ENCODE measurements around the gene EDDM3A.

EDDM3A gene

GRCh38 chr14:20790464-20791116 is 44.9 kb downstream of the EDDM3A start:
- Histone ChIP-seq H3K27ac (ENCODE audit: insufficient read depth in 1 of 2, low read depth in 1 of 2, low read length in 2 of 2, poor library complexity in 1 of 2, severe bottlenecking in 2 of 2) (no peak overlapping the region), H3K4me1 (ENCODE audit: control extremely low read depth in 1 of 4, control insufficient read depth in 4 of 4, insufficient read depth in 4 of 4, low read length in 3 of 4) (peaks cover 12 to 41% (median 17%) of the 10 kb centered on the region in 4 experiments), H3K36me3 (ENCODE audit: control insufficient read depth in 4 of 4, insufficient read depth in 4 of 4, low read length in 3 of 4) (no peaks in the 10 kb centered on the region), H3K9me3 (ENCODE audit: control extremely low read depth in 1 of 5, control insufficient read depth in 4 of 5, insufficient read depth in 2 of 5, low read depth in 1 of 5, low read length in 4 of 5) (no peaks in the 10 kb centered on the region), H3K4me3 (ENCODE audit: control insufficient read depth in 1 of 7, extremely low read depth in 1 of 7, insufficient read depth in 4 of 7, low read depth in 2 of 7, low read length in 6 of 7) (no peak overlapping the region), H3K27me3 (replicated peaks in 2 of 5; ENCODE audit: control insufficient read depth in 4 of 5, insufficient read depth in 5 of 5, low read length in 4 of 5) (no peaks in the 10 kb centered on the region)
- POLR2A ChIA-PET, result no interaction called here
- DNase-seq, result no peak
- 97% methylated on average over 10 of the region's 13 CpGs for WGBS (ENCODE audit: insufficient coverage)
- CTCF ChIA-PET, result interaction anchor here (0.9 to 1.6 kb wide), 3 partner anchors 13 to 34 kb away, joined by 3 to 5 read pairs (median 4); no protein-coding TSS in a partner anchor

GRCh38 chr14:20791187-20791586 is 45.5 kb downstream of the EDDM3A start:
- peaks cover 12 to 39% (median 17%) of the 10 kb centered on the region in 4 experiments for H3K4me1 ChIP-seq (ENCODE audit: control extremely low read depth in 1 of 4, control insufficient read depth in 4 of 4, insufficient read depth in 4 of 4, low read length in 3 of 4)
- ChIA-PET CTCF (no interaction called here), POLR2A (no interaction called here)
- H3K9me3 ChIP-seq (ENCODE audit: control extremely low read depth in 1 of 5, control insufficient read depth in 4 of 5, insufficient read depth in 2 of 5, low read depth in 1 of 5, low read length in 4 of 5), result no peaks in the 10 kb centered on the region
- H3K27ac ChIP-seq (ENCODE audit: insufficient read depth in 1 of 2, low read depth in 1 of 2, low read length in 2 of 2, poor library complexity in 1 of 2, severe bottlenecking in 2 of 2), result no peak overlapping the region
- H3K4me3 ChIP-seq (ENCODE audit: control insufficient read depth in 1 of 7, extremely low read depth in 1 of 7, insufficient read depth in 4 of 7, low read depth in 2 of 7, low read length in 6 of 7), result no peak overlapping the region
- DNase-seq, result peak in 2 of 3 donors; percentile 43 to 59
- no peaks in the 10 kb centered on the region for H3K36me3 ChIP-seq (ENCODE audit: control insufficient read depth in 4 of 4, insufficient read depth in 4 of 4, low read length in 3 of 4)
- no peaks in the 10 kb centered on the region for H3K27me3 ChIP-seq (replicated peaks in 2 of 5; ENCODE audit: control insufficient read depth in 4 of 5, insufficient read depth in 5 of 5, low read length in 4 of 5)
- 4% methylated on average over 4 of the region's 7 CpGs for WGBS (ENCODE audit: insufficient coverage)

GRCh38 chr14:20791597-20791996 is 45.9 kb downstream of the EDDM3A start:
- Histone ChIP-seq H3K27me3 (replicated peaks in 2 of 5; ENCODE audit: control insufficient read depth in 4 of 5, insufficient read depth in 5 of 5, low read length in 4 of 5) (no peaks in the 10 kb centered on the region), H3K4me3 (ENCODE audit: control insufficient read depth in 1 of 7, extremely low read depth in 1 of 7, insufficient read depth in 4 of 7, low read depth in 2 of 7, low read length in 6 of 7) (no peak overlapping the region), H3K9me3 (ENCODE audit: control extremely low read depth in 1 of 5, control insufficient read depth in 4 of 5, insufficient read depth in 2 of 5, low read depth in 1 of 5, low read length in 4 of 5) (no peaks in the 10 kb centered on the region), H3K27ac (ENCODE audit: insufficient read depth in 1 of 2, low read depth in 1 of 2, low read length in 2 of 2, poor library complexity in 1 of 2, severe bottlenecking in 2 of 2) (no peak overlapping the region), H3K36me3 (ENCODE audit: control insufficient read depth in 4 of 4, insufficient read depth in 4 of 4, low read length in 3 of 4) (no peaks in the 10 kb centered on the region), H3K4me1 (ENCODE audit: control extremely low read depth in 1 of 4, control insufficient read depth in 4 of 4, insufficient read depth in 4 of 4, low read length in 3 of 4) (peaks cover 12 to 36% (median 16%) of the 10 kb centered on the region in 4 experiments)
- ChIA-PET CTCF (no interaction called here), POLR2A (no interaction called here)
- no CpG with 5 or more reads among the region's 2 CpGs for WGBS (ENCODE audit: insufficient coverage)
- DNase-seq, result no peak

GRCh38 chr14:20792556-20792955 is 46.9 kb downstream of the EDDM3A start:
- no peaks in the 10 kb centered on the region for H3K9me3 ChIP-seq (ENCODE audit: control extremely low read depth in 1 of 5, control insufficient read depth in 4 of 5, insufficient read depth in 2 of 5, low read depth in 1 of 5, low read length in 4 of 5)
- no peaks in the 10 kb centered on the region for H3K36me3 ChIP-seq (ENCODE audit: control insufficient read depth in 4 of 4, insufficient read depth in 4 of 4, low read length in 3 of 4)
- H3K4me3 ChIP-seq (ENCODE audit: control insufficient read depth in 1 of 7, extremely low read depth in 1 of 7, insufficient read depth in 4 of 7, low read depth in 2 of 7, low read length in 6 of 7), result no peak overlapping the region
- H3K27me3 ChIP-seq (replicated peaks in 2 of 5; ENCODE audit: control insufficient read depth in 4 of 5, insufficient read depth in 5 of 5, low read length in 4 of 5), result no peaks in the 10 kb centered on the region
- POLR2A ChIA-PET, result no interaction called here
- DNase-seq, result no peak
- 96% methylated on average over 4 of the region's 4 CpGs for WGBS (ENCODE audit: insufficient coverage)
- no peak overlapping the region for H3K27ac ChIP-seq (ENCODE audit: insufficient read depth in 1 of 2, low read depth in 1 of 2, low read length in 2 of 2, poor library complexity in 1 of 2, severe bottlenecking in 2 of 2)
- CTCF ChIA-PET, result interaction anchor here (0.9 to 1.1 kb wide), 2 partner anchors 35 to 179 kb away, joined by 3 to 4 read pairs; no protein-coding TSS in a partner anchor
- peaks cover 11 to 30% (median 16%) of the 10 kb centered on the region in 4 experiments for H3K4me1 ChIP-seq (ENCODE audit: control extremely low read depth in 1 of 4, control insufficient read depth in 4 of 4, insufficient read depth in 4 of 4, low read length in 3 of 4)

GRCh38 chr14:20794644-20795369 is 49.1 kb downstream of the EDDM3A start:
- 88% methylated on average over 4 of the region's 7 CpGs for WGBS (ENCODE audit: insufficient coverage)
- Histone ChIP-seq H3K27ac (ENCODE audit: insufficient read depth in 1 of 2, low read depth in 1 of 2, low read length in 2 of 2, poor library complexity in 1 of 2, severe bottlenecking in 2 of 2) (no peak overlapping the region), H3K36me3 (ENCODE audit: control insufficient read depth in 4 of 4, insufficient read depth in 4 of 4, low read length in 3 of 4) (no peaks in the 10 kb centered on the region), H3K9me3 (ENCODE audit: control extremely low read depth in 1 of 5, control insufficient read depth in 4 of 5, insufficient read depth in 2 of 5, low read depth in 1 of 5, low read length in 4 of 5) (no peaks in the 10 kb centered on the region), H3K4me1 (ENCODE audit: control extremely low read depth in 1 of 4, control insufficient read depth in 4 of 4, insufficient read depth in 4 of 4, low read length in 3 of 4) (peaks cover 4 to 47% (median 19%) of the 10 kb centered on the region in 4 experiments), H3K27me3 (replicated peaks in 2 of 5; ENCODE audit: control insufficient read depth in 4 of 5, insufficient read depth in 5 of 5, low read length in 4 of 5) (no peaks in the 10 kb centered on the region), H3K4me3 (ENCODE audit: control insufficient read depth in 1 of 7, extremely low read depth in 1 of 7, insufficient read depth in 4 of 7, low read depth in 2 of 7, low read length in 6 of 7) (no peak overlapping the region)
- ChIA-PET POLR2A (no interaction called here), CTCF (no interaction called here)
- peak in 2 of 3 donors; percentile 42 to 43 for DNase-seq

- H3K4me3 ChIP-seq (ENCODE audit: control insufficient read depth in 1 of 7, extremely low read depth in 1 of 7, insufficient read depth in 4 of 7, low read depth in 2 of 7, low read length in 6 of 7), result no peak overlapping the region
- H3K36me3 ChIP-seq (ENCODE audit: control insufficient read depth in 4 of 4, insufficient read depth in 4 of 4, low read length in 3 of 4), result no peaks in the 10 kb centered on the region
- no peaks in the 10 kb centered on the region for H3K27me3 ChIP-seq (replicated peaks in 2 of 5; ENCODE audit: control insufficient read depth in 4 of 5, insufficient read depth in 5 of 5, low read length in 4 of 5)
- CTCF ChIA-PET, result no interaction called here
- H3K4me1 ChIP-seq (ENCODE audit: control extremely low read depth in 1 of 4, control insufficient read depth in 4 of 4, insufficient read depth in 4 of 4, low read length in 3 of 4), result peaks cover 2 to 50% (median 23%) of the 10 kb centered on the region in 4 experiments
- WGBS (ENCODE audit: insufficient coverage), result 100% methylated on average over 1 of the region's 1 CpG
- H3K27ac ChIP-seq (ENCODE audit: insufficient read depth in 1 of 2, low read depth in 1 of 2, low read length in 2 of 2, poor library complexity in 1 of 2, severe bottlenecking in 2 of 2), result no peak overlapping the region
- DNase-seq, result no peak
- H3K9me3 ChIP-seq (ENCODE audit: control extremely low read depth in 1 of 5, control insufficient read depth in 4 of 5, insufficient read depth in 2 of 5, low read depth in 1 of 5, low read length in 4 of 5), result no peaks in the 10 kb centered on the region
- POLR2A ChIA-PET, result no interaction called here
Measured at GRCh38 chr14:20797164-20797563, 51.5 kb downstream of the EDDM3A start.

Measured in common myeloid progenitor, CD34-positive (primary cell).